GM23248 (cell line): ENCODE results near the gene UBL3. TPM values are rescaled to one million over a fixed set of nuclear protein-coding genes. Genes with fewer than 3 reads are reported as not detected.

Source experiments
- DNase-seq: peaks from one replicate; pipeline ENCODE4 v3.0.0-alpha.2; 2015
- H2AFZ ChIP-seq: fragments of 200-600 bp; sonication (generic); 2 replicates; pipeline ENCODE4 v1.6.1; 2016; ENCODE audit warnings: antibody characterized with exemption
- H3F3A ChIP-seq: fragments of 200-600 bp; sonication (generic); 2 replicates; pipeline ENCODE4 v1.6.1; 2016; ENCODE audit warnings: mild to moderate bottlenecking, antibody characterized with exemption, mixed run types; ENCODE audit not compliant: insufficient read depth
- H3K27ac ChIP-seq: fragments of 200-600 bp; sonication (generic); 2 replicates; pipeline ENCODE4 v1.5.1; 2016; ENCODE audit warnings: mild to moderate bottlenecking
- H3K27me3 ChIP-seq: fragments of 200-600 bp; sonication (generic); replicated peaks from 2 replicates; pipeline ENCODE4 v1.6.1; 2016; ENCODE audit warnings: mild to moderate bottlenecking; ENCODE audit not compliant: insufficient read depth
- H3K36me3 ChIP-seq: fragments of 200-600 bp; sonication (generic); 2 replicates; pipeline ENCODE4 v1.6.1; 2016; ENCODE audit warnings: low read depth, mild to moderate bottlenecking
- H3K4me1 ChIP-seq: fragments of 200-600 bp; sonication (generic); 2 replicates; pipeline ENCODE4 v1.6.1; 2016; ENCODE audit warnings: mild to moderate bottlenecking; ENCODE audit not compliant: insufficient read depth
- H3K4me2 ChIP-seq: fragments of 200-600 bp; sonication (generic); one replicate; pipeline ENCODE4 v1.6.1; 2016; ENCODE audit warnings: mild to moderate bottlenecking; ENCODE audit not compliant: unreplicated experiment
- H3K4me3 ChIP-seq: fragments of 200-600 bp; sonication (generic); 2 replicates; pipeline ENCODE4 v1.5.1; 2016; ENCODE audit warnings: mild to moderate bottlenecking
- H3K79me2 ChIP-seq: fragments of 200-600 bp; sonication (generic); 2 replicates; pipeline ENCODE4 v1.6.1; 2016; ENCODE audit warnings: mild to moderate bottlenecking; ENCODE audit not compliant: insufficient read depth
- H3K9ac ChIP-seq: fragments of 200-600 bp; sonication (generic); 2 replicates; pipeline ENCODE4 v1.6.1; 2016; ENCODE audit warnings: mild to moderate bottlenecking
- H3K9me2 ChIP-seq: fragments of 200-600 bp; sonication (generic); 2 replicates; pipeline ENCODE4 v1.6.1; 2016; ENCODE audit warnings: mixed run types, mild to moderate bottlenecking, moderate library complexity; ENCODE audit not compliant: insufficient read depth
- H3K9me3 ChIP-seq: fragments of 200-600 bp; sonication (generic); one replicate; pipeline ENCODE4 v1.6.1; 2017; ENCODE audit warnings: low read depth
- H4K20me1 ChIP-seq: fragments of 200-600 bp; sonication (generic); 2 replicates; pipeline ENCODE4 v1.6.0; 2016; ENCODE audit not compliant: insufficient read depth
- EZH2 ChIP-seq: fragments of 200-600 bp; sonication (generic); IDR thresholded peaks from 2 replicates; pipeline ENCODE4 v1.6.1; 2018; ENCODE audit warnings: antibody characterized with exemption, mild to moderate bottlenecking; ENCODE audit not compliant: insufficient read depth, poor library complexity, severe bottlenecking
- EZH2phosphoT487 ChIP-seq: fragments of 200-600 bp; sonication (generic); IDR thresholded peaks from 2 replicates; pipeline ENCODE4 v1.6.1; 2018; ENCODE audit warnings: antibody characterized with exemption, moderate library complexity, mild to moderate bottlenecking, low read depth; ENCODE audit not compliant: insufficient read depth
- whole genome bisulfite sequencing, 2 experiments: methylation state at CpG; one replicate each; pipeline ENCODE4 v1.1.6; 2015 to 2017; ENCODE audit warnings: low lambda C conversion rate in 2 of 2, low coverage in 1 of 2; ENCODE audit errors: missing lambda C conversion rate in 2 of 2; 5-methylcytosine and 5-hydroxymethylcytosine counted together
- in situ Hi-C: fragments of 300-500 bp; cut with MboI; formaldehyde crosslinking; loops from 2 replicates; pipeline ENCODE4 v1.15.0; 2020
- polyA plus RNA-seq: library from polyadenylated mRNA; unstranded; fragments of >200 nt; fragmentation: Nextera tagmentation; extraction: Ambion mirVana; gene quantifications from 2 replicates; pipeline ENCODE4 v1.2.1, GENCODE V29; 2016
- total RNA-seq: library from RNA; depleted of rRNA; stranded (reverse); fragments of >200 nt; shearing (Covaris generic); gene quantifications from 2 replicates; pipeline ENCODE4 v1.2.3, GENCODE V29; 2014

UBL3 gene
- total and polyA plus RNA-seq, 2 experiments from 2014 or later, result 85.8 to 99.3 TPM

GRCh38 chr13:29785978-29786377 lies 64.4 kb downstream of the UBL3 start:
- Histone ChIP-seq H3K9ac (no peak overlapping the region), H3K4me2 (peak overlapping the region; percentile 50), H3K36me3 (no peaks in the 10 kb centered on the region), H3K4me1 (peaks cover 43% of the 10 kb centered on the region), H4K20me1 (peaks cover 42% of the 10 kb centered on the region), H3K27ac (no peak overlapping the region), H3K27me3 (no peaks in the 10 kb centered on the region), H3K9me3 (no peaks in the 10 kb centered on the region), H2AFZ (no peak overlapping the region), H3F3A (peaks cover 4% of the 10 kb centered on the region; the same call in 1 of the 2 replicates), H3K9me2 (no peaks in the 10 kb centered on the region), H3K79me2 (peaks cover 100% of the 10 kb centered on the region), H3K4me3 (no peak overlapping the region)
- no peak for DNase-seq
- in situ Hi-C loops, result no loop called here
- TF ChIP-seq EZH2phosphoT487, result no peak

GRCh38 chr13:29782798-29783197 lies 67.6 kb downstream of the UBL3 start:
- Histone ChIP-seq H3K4me3 (no peak overlapping the region), H3K79me2 (peaks cover 98% of the 10 kb centered on the region)

GRCh38 chr13:29774830-29775229 lies 75.6 kb downstream of the UBL3 start:
- peaks cover 4% of the 10 kb centered on the region; the same call in 1 of the 2 replicates for H4K20me1 ChIP-seq
- no peak overlapping the region for H3K27ac ChIP-seq
- no peak overlapping the region for H3K4me3 ChIP-seq
- in situ Hi-C loops, result loop anchor here (10.0 kb wide), 1 partner anchor 340 kb away; no protein-coding TSS in a partner anchor
- H3K4me2 ChIP-seq, result no peak overlapping the region
- 0 out of 2 replicates have a peak, but pooled peaks cover 2% of the 10 kb centered on the region for H3K4me1 ChIP-seq
- no peaks in the 10 kb centered on the region for H3K27me3 ChIP-seq
- WGBS, 2 experiments, result 95 to 100% methylated on average over 1 of the region's 1 CpG
- no peaks in the 10 kb centered on the region for H3K9me3 ChIP-seq
- DNase-seq, result no peak
- H2AFZ ChIP-seq, result no peak overlapping the region
- peaks cover 15% of the 10 kb centered on the region for H3F3A ChIP-seq
- peaks cover 100% of the 10 kb centered on the region for H3K79me2 ChIP-seq
- no peak overlapping the region for H3K9ac ChIP-seq
- no peaks in the 10 kb centered on the region for H3K9me2 ChIP-seq
- peaks cover 28% of the 10 kb centered on the region for H3K36me3 ChIP-seq
- no peak for TF ChIP-seq EZH2phosphoT487
- TF ChIP-seq EZH2, result no peak

More at GRCh38 chr13:29782798-29783197, 67.6 kb downstream of the UBL3 start:
- Histone ChIP-seq H3K36me3 (no peaks in the 10 kb centered on the region), H4K20me1 (peaks cover 23% of the 10 kb centered on the region; the same call in 1 of the 2 replicates), H2AFZ (no peak overlapping the region), H3K4me1 (peaks cover 38% of the 10 kb centered on the region), H3K9me3 (no peaks in the 10 kb centered on the region), H3K4me2 (no peak overlapping the region), H3K27ac (no peak overlapping the region), H3K27me3 (no peaks in the 10 kb centered on the region), H3K9ac (no peak overlapping the region), H3K9me2 (no peaks in the 10 kb centered on the region), H3F3A (no peaks in the 10 kb centered on the region)
- TF ChIP-seq EZH2phosphoT487, result no peak
- no peak for TF ChIP-seq EZH2
- 51 to 52% methylated on average over 1 of the region's 1 CpG for WGBS, 2 experiments
- in situ Hi-C loops, result no loop called here
- peak; percentile 28 for DNase-seq

- Histone ChIP-seq H3K4me3 (no peak overlapping the region), H3K79me2 (peaks cover 100% of the 10 kb centered on the region), H3K9me3 (no peaks in the 10 kb centered on the region), H3K4me2 (no peak overlapping the region), H3K27ac (no peak overlapping the region), H3K9ac (no peak overlapping the region), H3K4me1 (peaks cover 17% of the 10 kb centered on the region), H4K20me1 (no peaks in the 10 kb centered on the region; the same call in 1 of the 2 replicates), H3K9me2 (no peaks in the 10 kb centered on the region), H3K36me3 (peaks cover 39% of the 10 kb centered on the region), H3F3A (peaks cover 15% of the 10 kb centered on the region), H3K27me3 (no peaks in the 10 kb centered on the region), H2AFZ (no peak overlapping the region)
- WGBS, 2 experiments, result 27 to 35% methylated on average over 2 of the region's 2 CpGs
- TF ChIP-seq EZH2phosphoT487 (no peak), EZH2 (no peak)
- peak; percentile 48 for DNase-seq
- in situ Hi-C loops, result loop anchor here (10.0 kb wide), 1 partner anchor 344 kb away; no protein-coding TSS in a partner anchor
Measured at GRCh38 chr13:29771247-29771646, 79.2 kb downstream of the UBL3 start.

- Histone ChIP-seq H3K4me1 (peaks cover 25% of the 10 kb centered on the region), H3K9ac (peak overlapping the region; percentile 33; the same call in 1 of the 2 replicates), H3K9me3 (no peaks in the 10 kb centered on the region), H3K4me2 (no peak overlapping the region), H3K9me2 (no peaks in the 10 kb centered on the region), H3K27ac (peak overlapping the region; percentile 27; the same call in 1 of the 2 replicates), H2AFZ (no peak overlapping the region), H3K27me3 (no peaks in the 10 kb centered on the region), H3K36me3 (peaks cover 46% of the 10 kb centered on the region), H4K20me1 (no peaks in the 10 kb centered on the region), H3K4me3 (no peak overlapping the region), H3K79me2 (peaks cover 96% of the 10 kb centered on the region), H3F3A (peaks cover 15% of the 10 kb centered on the region)
- in situ Hi-C loops, result no loop called here
- peak; percentile 65 for DNase-seq
- 12 to 14% methylated on average over 5 of the region's 5 CpGs for WGBS, 2 experiments
- TF ChIP-seq EZH2phosphoT487, result no peak
- TF ChIP-seq EZH2, result no peak
Measured at GRCh38 chr13:29767006-29767405, 83.4 kb downstream of the UBL3 start.
